DOHH2 (cell line): ENCODE data around the gene EEFSEC.

Source experiments
- H3F3A ChIP-seq: fragments of 200-600 bp; sonication (generic), shearing (Covaris generic); 2 replicates; pipeline ENCODE4 v1.6.0; 2016; ENCODE audit warnings: antibody characterized with exemption, mild to moderate bottlenecking; ENCODE audit not compliant: control insufficient read depth, insufficient read depth
- H3K27ac ChIP-seq: fragments of 200-600 bp; sonication (generic); 2 replicates; pipeline ENCODE4 v1.5.1; 2014; ENCODE audit warnings: low read depth, mild to moderate bottlenecking, low read length, moderate library complexity
- H3K27me3 ChIP-seq: fragments of 200-600 bp; sonication (generic); 2 replicates; pipeline ENCODE4 v1.6.1; 2014; ENCODE audit warnings: mild to moderate bottlenecking, low read length, mixed read lengths; ENCODE audit not compliant: control insufficient read depth
- H3K36me3 ChIP-seq: fragments of 200-600 bp; sonication (generic); 2 replicates; pipeline ENCODE4 v1.6.1; 2014; ENCODE audit warnings: mild to moderate bottlenecking, low read length, moderate library complexity, mixed read lengths; ENCODE audit not compliant: control insufficient read depth
- H3K4me1 ChIP-seq: fragments of 200-600 bp; sonication (generic); 2 replicates; pipeline ENCODE4 v1.6.1; 2014; ENCODE audit warnings: mild to moderate bottlenecking, low read length, mixed read lengths; ENCODE audit not compliant: control insufficient read depth
- H3K4me2 ChIP-seq: fragments of 200-600 bp; sonication (generic); 2 replicates; pipeline ENCODE4 v1.6.0; 2014; ENCODE audit warnings: mild to moderate bottlenecking, low read length, moderate library complexity
- H3K4me3 ChIP-seq: fragments of 200-600 bp; sonication (generic); 2 replicates; pipeline ENCODE4 v1.5.1; 2014; ENCODE audit warnings: mild to moderate bottlenecking, low read length, mixed read lengths
- H3K79me2 ChIP-seq: fragments of 200-600 bp; sonication (generic); 2 replicates; pipeline ENCODE4 v1.6.1; 2014; ENCODE audit warnings: mild to moderate bottlenecking, low read length, mixed read lengths; ENCODE audit not compliant: control insufficient read depth
- H3K9me2 ChIP-seq: fragments of 200-600 bp; sonication (generic); replicated peaks from 2 replicates; pipeline ENCODE4 v1.6.1; 2014; ENCODE audit warnings: mild to moderate bottlenecking, low read length, mixed read lengths; ENCODE audit not compliant: control insufficient read depth
- H3K9me3 ChIP-seq: fragments of 200-600 bp; sonication (generic); 2 replicates; pipeline ENCODE4 v1.6.1; 2014; ENCODE audit warnings: antibody characterized with exemption, low read length, mixed read lengths; ENCODE audit not compliant: control insufficient read depth, insufficient read depth
- H4K20me1 ChIP-seq: fragments of 200-600 bp; sonication (generic); 2 replicates; pipeline ENCODE4 v1.6.0; 2014; ENCODE audit warnings: low read depth, mild to moderate bottlenecking, antibody characterized with exemption, low read length, moderate library complexity; ENCODE audit not compliant: control insufficient read depth, insufficient read depth
- EZH2phosphoT487 ChIP-seq: fragments of 200-600 bp; sonication (generic); IDR thresholded peaks from 2 replicates; pipeline ENCODE4 v1.6.1; 2017; ENCODE audit warnings: borderline replicate concordance, mild to moderate bottlenecking, antibody characterized with exemption, low read length, moderate library complexity, mixed read lengths
- TF ChIP-seq, protein P1 (sequence below): fragments of 200-600 bp; sonication (generic); IDR thresholded peaks from one replicate; pipeline ENCODE4 v1.5.1; 2014; ENCODE audit warnings: antibody characterized with exemption, mild to moderate bottlenecking, low read depth, low read length; ENCODE audit not compliant: poor library complexity, severe bottlenecking

The EEFSEC gene

DNA sequence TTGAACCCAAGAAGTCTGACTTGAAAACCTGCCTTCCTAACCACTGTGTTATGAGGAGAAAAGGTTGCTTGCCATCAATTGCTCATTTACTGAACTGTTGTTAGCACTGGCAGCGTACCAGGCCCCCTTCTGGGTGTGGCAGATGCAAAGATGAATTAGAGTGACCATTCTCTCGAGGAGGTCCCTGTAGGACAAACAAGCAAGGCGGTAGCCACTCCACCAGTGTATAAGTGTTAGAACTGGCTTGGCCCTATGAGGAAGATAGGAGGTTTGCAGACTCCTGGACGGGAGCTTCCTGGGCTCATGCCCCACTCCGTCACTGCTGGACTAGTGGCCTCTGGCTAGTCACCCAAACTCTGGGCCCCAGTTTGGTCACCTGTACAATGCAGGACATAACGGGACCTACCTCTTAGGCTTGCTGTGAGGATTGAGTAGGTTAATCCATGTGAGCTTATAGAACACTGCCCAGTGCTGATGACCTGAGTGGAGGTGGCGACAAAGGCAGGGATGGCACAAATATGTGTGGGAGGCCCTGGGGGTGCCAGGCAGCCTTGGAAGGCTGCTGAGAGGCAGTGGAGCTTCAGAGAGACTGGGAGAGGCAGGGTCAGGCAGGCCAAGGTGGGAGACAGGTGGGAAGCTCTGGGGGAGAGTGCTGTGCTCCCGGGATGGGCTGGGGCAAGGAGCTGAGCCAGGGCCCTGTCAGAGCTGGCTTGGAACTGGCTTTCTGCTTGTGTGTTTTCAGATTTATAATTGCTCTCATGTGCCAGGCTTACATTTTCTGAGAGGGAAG is 167.5 kb downstream of the EEFSEC start:
- Histone ChIP-seq H3K27ac (no peak overlapping the region), H3K9me2 (no peaks in the 10 kb centered on the region), H4K20me1 (no peaks in the 10 kb centered on the region), H3F3A (no peaks in the 10 kb centered on the region), H3K36me3 (no peaks in the 10 kb centered on the region; the same call in 1 of the 2 replicates), H3K4me2 (no peak overlapping the region), H3K4me1 (no peaks in the 10 kb centered on the region), H3K27me3 (no peaks in the 10 kb centered on the region), H3K9me3 (no peaks in the 10 kb centered on the region), H3K79me2 (no peaks in the 10 kb centered on the region), H3K4me3 (no peak overlapping the region)
- TF ChIP-seq, protein P1, sequence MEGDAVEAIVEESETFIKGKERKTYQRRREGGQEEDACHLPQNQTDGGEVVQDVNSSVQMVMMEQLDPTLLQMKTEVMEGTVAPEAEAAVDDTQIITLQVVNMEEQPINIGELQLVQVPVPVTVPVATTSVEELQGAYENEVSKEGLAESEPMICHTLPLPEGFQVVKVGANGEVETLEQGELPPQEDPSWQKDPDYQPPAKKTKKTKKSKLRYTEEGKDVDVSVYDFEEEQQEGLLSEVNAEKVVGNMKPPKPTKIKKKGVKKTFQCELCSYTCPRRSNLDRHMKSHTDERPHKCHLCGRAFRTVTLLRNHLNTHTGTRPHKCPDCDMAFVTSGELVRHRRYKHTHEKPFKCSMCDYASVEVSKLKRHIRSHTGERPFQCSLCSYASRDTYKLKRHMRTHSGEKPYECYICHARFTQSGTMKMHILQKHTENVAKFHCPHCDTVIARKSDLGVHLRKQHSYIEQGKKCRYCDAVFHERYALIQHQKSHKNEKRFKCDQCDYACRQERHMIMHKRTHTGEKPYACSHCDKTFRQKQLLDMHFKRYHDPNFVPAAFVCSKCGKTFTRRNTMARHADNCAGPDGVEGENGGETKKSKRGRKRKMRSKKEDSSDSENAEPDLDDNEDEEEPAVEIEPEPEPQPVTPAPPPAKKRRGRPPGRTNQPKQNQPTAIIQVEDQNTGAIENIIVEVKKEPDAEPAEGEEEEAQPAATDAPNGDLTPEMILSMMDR: no peak
- TF ChIP-seq EZH2phosphoT487: no peak

DNA sequence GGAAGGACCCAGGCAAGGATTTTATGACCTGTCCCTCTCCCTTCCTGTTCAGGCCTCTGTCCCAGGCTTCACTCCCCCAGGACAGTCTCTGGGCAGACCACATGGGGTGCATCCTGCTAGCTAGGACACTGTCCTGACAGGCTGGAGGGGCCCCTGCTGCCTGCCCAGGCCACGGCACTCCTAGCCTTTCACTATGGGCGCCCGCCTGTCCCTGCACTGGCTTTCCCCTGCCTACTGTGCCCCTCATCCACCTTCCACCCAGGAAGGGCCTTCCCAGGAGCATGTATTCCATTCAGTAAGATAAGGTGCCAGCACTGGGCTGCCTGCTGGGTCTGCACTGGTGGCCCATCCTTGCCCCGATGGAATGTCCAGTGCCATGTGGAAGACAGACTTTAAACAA is 168.1 kb downstream of the EEFSEC start:
- Histone ChIP-seq H3K4me2 (no peak overlapping the region), H3K9me3 (no peaks in the 10 kb centered on the region), H4K20me1 (no peaks in the 10 kb centered on the region), H3K36me3 (no peaks in the 10 kb centered on the region; the same call in 1 of the 2 replicates), H3K27ac (no peak overlapping the region), H3K27me3 (no peaks in the 10 kb centered on the region), H3K9me2 (no peaks in the 10 kb centered on the region), H3K4me3 (no peak overlapping the region), H3K79me2 (no peaks in the 10 kb centered on the region), H3F3A (no peaks in the 10 kb centered on the region), H3K4me1 (no peaks in the 10 kb centered on the region)
- TF ChIP-seq, protein P1: no peak
- no peak for TF ChIP-seq EZH2phosphoT487

DNA sequence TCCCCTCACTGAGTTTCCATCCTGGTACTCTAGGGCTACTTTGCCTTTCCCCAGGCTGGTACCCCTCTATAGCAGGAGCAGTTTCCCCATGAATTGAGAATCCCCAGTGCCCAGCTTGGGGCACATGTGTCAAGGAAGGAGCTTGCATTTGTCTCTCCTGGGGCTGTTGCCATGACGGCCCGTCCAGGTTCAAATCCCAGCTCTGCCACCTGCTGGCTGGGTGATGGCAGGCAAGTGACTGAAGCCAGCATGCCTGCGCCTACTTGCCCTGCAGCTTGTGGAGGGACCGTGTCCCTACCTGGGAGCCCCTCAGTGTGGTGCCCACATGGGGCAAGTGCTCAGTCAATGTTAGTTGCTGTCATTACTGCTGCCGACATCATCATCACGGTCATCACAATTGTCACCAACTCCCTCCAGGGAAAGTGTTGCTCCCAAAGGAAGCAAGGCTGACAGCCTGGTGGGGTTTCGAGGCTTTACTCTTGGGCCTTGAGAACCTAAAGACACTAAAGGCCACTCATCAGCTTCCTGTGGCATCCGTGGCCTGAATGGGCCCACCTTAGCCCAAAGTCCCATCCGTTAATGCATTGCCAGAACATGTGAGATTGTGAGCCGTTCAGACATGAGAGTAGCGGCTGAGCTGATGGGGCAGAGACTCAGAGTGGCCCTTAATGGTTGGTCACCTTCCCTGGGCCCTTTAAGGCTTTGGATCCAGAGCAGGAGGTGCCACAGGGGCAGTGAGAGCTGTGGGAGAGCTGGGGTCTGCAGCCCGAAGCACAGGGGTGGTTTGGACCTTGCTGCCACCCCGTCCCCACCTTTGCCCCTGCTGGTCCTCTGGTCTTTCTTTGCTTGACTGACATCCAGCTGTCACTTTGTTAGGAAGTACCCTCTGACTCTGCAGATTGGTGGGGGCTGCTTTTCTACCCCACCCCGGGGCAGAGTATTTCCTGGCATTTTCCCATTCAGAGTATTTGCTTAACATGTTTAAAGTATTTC is 169.0 kb downstream of the EEFSEC start:
- Histone ChIP-seq H3K27me3 (no peaks in the 10 kb centered on the region), H3K36me3 (no peaks in the 10 kb centered on the region; the same call in 1 of the 2 replicates)

More for the DNA sequence above, 169.0 kb downstream of the EEFSEC start:
- Histone ChIP-seq H3K4me3 (no peak overlapping the region), H3K4me1 (no peaks in the 10 kb centered on the region), H3K9me2 (no peaks in the 10 kb centered on the region), H3F3A (no peaks in the 10 kb centered on the region), H3K27ac (no peak overlapping the region), H3K79me2 (no peaks in the 10 kb centered on the region), H3K9me3 (no peaks in the 10 kb centered on the region), H3K4me2 (no peak overlapping the region), H4K20me1 (no peaks in the 10 kb centered on the region)
- no peak for TF ChIP-seq EZH2phosphoT487
- TF ChIP-seq, protein P1: peak; percentile 51
